GM12874 (cell line): Measurements from ENCODE around the gene LEF1.

Experiments used
- CTCF ChIP-seq: IDR thresholded peaks from 2 replicates; pipeline ENCODE4 v1.5.1; 2011; ENCODE audit warnings: low read depth, mild to moderate bottlenecking, control low read depth, low read length, moderate library complexity; ENCODE audit not compliant: insufficient read depth

The LEF1 gene

DNA sequence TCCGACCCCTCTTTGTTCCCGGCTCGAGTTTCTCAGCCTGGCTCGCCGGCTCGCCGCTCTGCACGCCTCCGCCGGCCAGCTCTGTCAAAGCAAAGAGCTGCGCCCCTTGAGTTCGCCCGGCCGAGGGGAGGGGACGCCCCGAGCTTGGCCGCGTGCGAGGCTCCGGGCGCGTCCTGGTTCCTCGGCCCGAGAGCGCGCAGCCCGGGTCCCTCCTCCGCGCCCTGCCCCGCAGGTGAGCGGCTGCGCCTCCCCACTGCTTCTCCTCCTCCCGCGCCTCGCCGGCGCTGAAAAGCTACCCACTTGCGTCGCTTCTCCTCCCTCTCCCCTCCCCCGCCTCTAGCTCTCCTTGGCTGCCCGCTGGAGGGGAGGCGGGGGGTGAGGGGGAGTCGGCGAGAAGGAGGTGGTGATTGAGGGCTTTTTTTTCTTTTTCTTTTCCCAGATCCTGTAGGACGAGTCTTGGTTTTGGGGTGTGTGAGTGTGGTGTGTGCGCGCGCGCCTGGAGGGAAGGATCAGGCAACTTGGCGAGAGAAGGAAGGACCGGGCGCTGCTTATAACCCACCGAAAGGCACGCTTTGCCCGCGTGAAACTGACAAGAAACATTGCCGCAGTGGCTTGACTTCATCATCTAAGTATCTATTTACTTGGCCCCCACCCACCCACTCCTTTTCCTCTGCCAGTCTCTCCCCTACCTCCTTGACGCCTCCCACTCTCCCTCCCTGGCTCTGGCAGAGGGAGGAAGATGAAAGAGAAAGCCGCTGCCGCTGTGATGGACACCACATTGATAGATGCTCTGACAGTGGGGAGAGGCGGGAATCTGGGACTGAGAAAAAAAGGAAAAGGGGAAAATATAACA is at the start of gene LEF1:
TSS of gene LEF1 (minus strand) at position 262 of the 853 bp plus-strand sequence. CDS start 1,165 bp downstream, outside the sequence.
- TF ChIP-seq CTCF, result no peak

- no peak for TF ChIP-seq CTCF
Observed at GRCh38 chr4:108216510-108216909, 47.8 kb upstream of the LEF1 start.

GRCh38 chr4:108215055-108215454 is 46.3 kb upstream of the LEF1 start:
- no peak for TF ChIP-seq CTCF

DNA sequence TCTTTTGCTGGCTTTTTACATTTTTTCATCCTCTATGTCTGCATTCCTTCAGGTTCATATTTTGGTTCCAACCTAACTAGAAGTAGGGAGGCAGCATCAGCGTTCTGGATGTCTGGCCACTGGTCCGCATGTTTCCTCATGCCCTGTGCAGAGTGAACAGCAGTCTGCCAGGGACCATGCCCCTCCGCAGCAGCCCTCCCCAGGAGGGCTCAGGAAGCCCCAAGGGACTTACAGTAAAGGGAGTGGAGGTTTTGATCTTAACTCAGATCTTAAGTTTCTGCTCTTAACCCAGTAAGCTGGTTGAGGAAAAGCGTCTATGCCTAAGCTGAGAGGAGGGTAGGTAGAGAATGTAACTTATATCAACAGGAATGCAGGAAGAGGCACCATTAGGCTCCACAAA is 45.0 kb upstream of the LEF1 start:
- TF ChIP-seq CTCF, result no peak

GRCh38 chr4:108213308-108213707 is 44.6 kb upstream of the LEF1 start:
- no peak for TF ChIP-seq CTCF

DNA sequence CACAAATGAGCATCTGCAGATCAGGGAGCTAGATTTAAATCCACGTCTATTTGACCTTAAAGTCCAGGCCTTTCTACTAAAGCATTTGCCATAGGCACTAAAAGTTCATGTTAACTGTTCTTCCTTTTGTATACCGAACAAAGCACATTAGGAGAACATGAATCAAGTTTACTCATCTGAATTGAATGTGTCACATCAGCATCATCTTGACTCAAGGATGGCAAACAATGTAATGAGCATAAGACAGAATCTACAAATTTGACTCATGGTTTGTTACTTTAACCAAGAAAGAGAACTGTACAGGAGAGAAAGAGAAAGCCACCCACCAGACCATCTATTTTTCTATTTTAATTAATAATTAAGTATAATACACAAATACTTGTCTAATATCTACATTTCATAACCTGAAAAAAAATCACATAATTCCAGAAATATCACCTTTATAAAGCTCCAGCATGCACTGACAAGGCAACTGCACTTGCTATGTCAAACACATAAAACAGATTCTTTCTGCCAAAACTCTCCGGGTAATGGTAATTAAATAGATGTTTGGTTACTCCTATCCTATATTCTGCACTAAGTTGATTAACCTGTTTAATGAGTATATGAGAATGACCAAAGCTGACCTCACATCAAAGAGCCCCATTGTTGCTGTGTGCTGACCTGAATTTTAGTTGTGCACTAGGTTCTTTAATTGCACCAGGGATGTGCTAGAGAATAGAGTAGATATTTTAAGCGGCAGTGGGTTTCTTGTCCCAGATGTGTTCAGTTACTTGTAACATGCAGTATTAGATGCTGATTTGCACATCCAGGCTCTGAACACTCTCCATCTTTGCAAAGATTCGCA is 42.5 kb upstream of the LEF1 start:
- no peak for TF ChIP-seq CTCF

- TF ChIP-seq CTCF, result no peak
Observed at GRCh38 chr4:108209489-108209888, 40.8 kb upstream of the LEF1 start.
